Brain microvascular endothelial cell (primary cell): ENCODE results near the gene ZBTB20.

Experiments
- DNase-seq: peaks from one replicate; pipeline ENCODE4 v3.0.0-alpha.2; 2020
- H3K27ac ChIP-seq: fragments of 250-450 bp; sonication (Bioruptor Pico); 2 replicates; pipeline ENCODE4 v1.5.1; 2020; ENCODE audit warnings: mild to moderate bottlenecking, moderate library complexity
- H3K27me3 ChIP-seq: fragments of 250-450 bp; sonication (Bioruptor Pico); replicated peaks from 2 replicates; pipeline ENCODE4 v1.5.1; 2020; ENCODE audit warnings: mild to moderate bottlenecking
- H3K36me3 ChIP-seq: fragments of 250-450 bp; sonication (Bioruptor Pico); replicated peaks from 2 replicates; pipeline ENCODE4 v1.5.1; 2020; ENCODE audit warnings: mild to moderate bottlenecking
- H3K4me3 ChIP-seq: 2 replicates; pipeline ENCODE4 v1.5.1; 2011; ENCODE audit warnings: low read depth, mild to moderate bottlenecking, control low read depth, low read length, moderate library complexity
- in situ Hi-C: cut with HindIII; loops from 2 replicates; pipeline ENCODE4 v1.10.0; 2017; ENCODE audit warnings: low sequenced_read_pairs, low pct_ligation_motif_present
- TF ChIP-seq, protein P1 (sequence below): IDR thresholded peaks from 2 replicates; pipeline ENCODE4 v1.5.1; 2011; ENCODE audit warnings: low read depth, mild to moderate bottlenecking, moderate library complexity, low read length, control low read depth, inconsistent platforms; ENCODE audit errors: missing control alignments

ZBTB20 gene

DNA sequence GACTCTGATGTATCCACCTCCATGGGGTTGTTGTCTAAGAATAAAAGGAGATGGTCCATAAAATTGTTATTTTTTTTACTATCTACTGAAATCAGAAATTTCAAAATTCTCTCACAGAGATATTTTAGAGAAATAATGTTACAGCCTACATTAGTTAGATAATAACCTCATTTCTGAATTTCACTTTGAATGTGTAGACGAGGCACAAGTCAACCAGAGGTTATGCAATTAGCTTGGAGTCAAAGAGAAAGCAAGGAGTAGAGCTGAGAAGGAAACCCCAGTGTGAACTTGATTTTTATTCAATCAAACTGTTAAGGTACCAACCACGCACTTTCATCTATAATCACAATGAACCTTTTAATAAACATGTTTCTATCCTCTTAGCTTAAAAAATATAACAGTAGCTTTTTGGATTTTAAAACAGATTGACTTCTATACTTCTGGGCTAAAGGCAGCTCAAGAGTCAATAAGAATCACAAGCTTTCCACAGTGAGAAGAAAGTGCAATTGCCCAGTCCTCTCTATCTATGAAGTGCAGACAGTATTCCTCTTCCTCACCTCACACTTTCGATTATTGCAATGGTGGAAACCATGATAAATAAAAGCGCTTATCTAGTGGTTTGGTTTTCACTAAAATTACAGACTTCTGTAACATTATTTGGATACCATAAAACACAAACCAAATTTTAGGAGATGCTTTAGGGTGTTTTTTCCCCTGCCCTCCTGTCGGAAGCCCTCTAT is 403.2 kb downstream of the ZBTB20 start:
- TF ChIP-seq, protein P1, sequence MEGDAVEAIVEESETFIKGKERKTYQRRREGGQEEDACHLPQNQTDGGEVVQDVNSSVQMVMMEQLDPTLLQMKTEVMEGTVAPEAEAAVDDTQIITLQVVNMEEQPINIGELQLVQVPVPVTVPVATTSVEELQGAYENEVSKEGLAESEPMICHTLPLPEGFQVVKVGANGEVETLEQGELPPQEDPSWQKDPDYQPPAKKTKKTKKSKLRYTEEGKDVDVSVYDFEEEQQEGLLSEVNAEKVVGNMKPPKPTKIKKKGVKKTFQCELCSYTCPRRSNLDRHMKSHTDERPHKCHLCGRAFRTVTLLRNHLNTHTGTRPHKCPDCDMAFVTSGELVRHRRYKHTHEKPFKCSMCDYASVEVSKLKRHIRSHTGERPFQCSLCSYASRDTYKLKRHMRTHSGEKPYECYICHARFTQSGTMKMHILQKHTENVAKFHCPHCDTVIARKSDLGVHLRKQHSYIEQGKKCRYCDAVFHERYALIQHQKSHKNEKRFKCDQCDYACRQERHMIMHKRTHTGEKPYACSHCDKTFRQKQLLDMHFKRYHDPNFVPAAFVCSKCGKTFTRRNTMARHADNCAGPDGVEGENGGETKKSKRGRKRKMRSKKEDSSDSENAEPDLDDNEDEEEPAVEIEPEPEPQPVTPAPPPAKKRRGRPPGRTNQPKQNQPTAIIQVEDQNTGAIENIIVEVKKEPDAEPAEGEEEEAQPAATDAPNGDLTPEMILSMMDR = no peak
- H3K27ac ChIP-seq = no peak overlapping the region
- H3K4me3 ChIP-seq = no peak overlapping the region
- in situ Hi-C loops = no loop called here
- no peaks in the 10 kb centered on the region for H3K36me3 ChIP-seq
- no peak for DNase-seq
- no peaks in the 10 kb centered on the region for H3K27me3 ChIP-seq

DNA sequence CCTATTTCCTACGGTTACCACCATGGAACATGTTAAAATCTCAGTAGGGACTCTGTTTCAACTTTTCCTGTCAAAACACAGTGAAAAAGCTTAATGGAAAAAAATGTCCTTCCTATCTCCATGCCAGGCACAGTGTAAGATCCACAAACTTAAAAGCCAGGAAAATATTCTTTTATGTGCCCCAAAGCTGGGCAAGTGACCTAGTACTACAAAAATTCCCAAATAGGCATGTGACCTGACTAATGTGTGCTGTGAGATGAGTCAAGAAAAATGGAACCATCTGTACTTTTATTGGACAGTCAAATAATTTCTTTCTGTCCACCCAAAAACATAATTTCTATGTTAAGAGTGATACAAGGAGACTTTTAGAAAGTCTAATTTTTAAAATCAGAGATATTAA is 406.0 kb downstream of the ZBTB20 start:
- no peak for DNase-seq
- TF ChIP-seq, protein P1 = no peak
- H3K27me3 ChIP-seq = no peaks in the 10 kb centered on the region
- H3K4me3 ChIP-seq = no peak overlapping the region
- H3K27ac ChIP-seq = no peak overlapping the region
- in situ Hi-C loops = no loop called here
- H3K36me3 ChIP-seq = no peaks in the 10 kb centered on the region

DNA sequence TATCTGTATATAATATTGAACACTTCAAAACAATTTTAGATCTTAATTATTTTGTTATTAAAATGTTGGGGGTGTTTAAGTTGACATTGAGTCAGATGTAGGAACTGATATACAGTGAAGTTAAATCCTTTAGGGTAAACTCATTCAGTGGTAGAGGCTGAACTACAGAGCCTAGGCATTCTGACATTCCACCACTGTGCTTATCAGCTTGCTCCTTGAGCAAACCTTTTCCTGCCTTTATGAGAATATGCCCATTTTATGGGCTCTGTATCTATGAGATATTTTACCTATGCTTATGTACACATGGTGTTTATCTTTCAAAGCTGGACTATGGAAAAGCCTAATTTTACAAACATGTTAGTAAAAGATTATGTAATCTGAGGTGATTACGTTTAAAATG is 407.5 kb downstream of the ZBTB20 start:
- no peaks in the 10 kb centered on the region for H3K27me3 ChIP-seq
- no peak for DNase-seq
- TF ChIP-seq, protein P1 = no peak
- no peak overlapping the region for H3K4me3 ChIP-seq
- in situ Hi-C loops = no loop called here
- H3K27ac ChIP-seq = no peak overlapping the region
- no peaks in the 10 kb centered on the region for H3K36me3 ChIP-seq

DNA sequence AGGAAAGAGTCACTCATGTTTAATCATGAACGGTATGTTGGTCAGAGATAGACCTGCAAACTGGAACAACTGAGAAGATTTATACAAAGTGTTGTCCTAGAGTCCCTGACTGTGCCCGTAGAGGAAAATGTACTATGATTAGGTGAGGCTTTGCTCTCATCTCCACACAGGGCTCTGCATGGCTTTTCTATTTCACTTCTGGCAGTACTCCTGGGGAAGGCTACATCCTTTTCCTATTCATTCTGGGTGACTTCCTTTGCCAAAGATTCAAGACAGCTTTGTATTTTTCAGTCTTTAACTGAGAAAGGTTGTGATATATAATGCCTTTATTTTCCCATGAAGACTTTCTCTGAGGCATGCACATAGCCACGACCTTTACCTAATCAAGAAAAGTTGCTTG is 414.7 kb downstream of the ZBTB20 start:
- Histone ChIP-seq H3K27me3 (no peaks in the 10 kb centered on the region), H3K4me3 (no peak overlapping the region), H3K27ac (no peak overlapping the region), H3K36me3 (no peaks in the 10 kb centered on the region)
- TF ChIP-seq, protein P1 = no peak
- in situ Hi-C loops = no loop called here
- no peak for DNase-seq

DNA sequence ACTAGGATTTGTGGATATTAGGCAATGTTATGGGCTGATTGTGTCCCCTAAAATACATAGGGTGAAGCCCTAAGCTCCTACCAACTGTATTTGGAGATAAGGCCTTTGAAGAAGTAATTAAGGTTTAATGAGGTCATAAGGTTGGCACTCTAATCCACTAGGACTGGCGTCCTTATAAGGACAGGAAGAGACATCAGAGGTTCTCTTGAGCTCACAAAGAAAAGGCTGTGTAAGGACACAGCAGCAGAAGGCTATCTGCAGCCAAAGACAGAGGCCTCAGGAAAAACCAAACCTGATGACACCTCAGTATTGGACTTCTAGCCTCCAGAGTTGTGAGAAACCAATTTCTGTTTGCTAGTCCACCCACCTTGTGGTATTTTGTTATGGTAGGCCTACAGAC is 416.7 kb downstream of the ZBTB20 start:
- Histone ChIP-seq H3K36me3 (no peaks in the 10 kb centered on the region), H3K27me3 (no peaks in the 10 kb centered on the region), H3K4me3 (no peak overlapping the region), H3K27ac (no peak overlapping the region)
- TF ChIP-seq, protein P1 = no peak
- no peak for DNase-seq
- in situ Hi-C loops = no loop called here

DNA sequence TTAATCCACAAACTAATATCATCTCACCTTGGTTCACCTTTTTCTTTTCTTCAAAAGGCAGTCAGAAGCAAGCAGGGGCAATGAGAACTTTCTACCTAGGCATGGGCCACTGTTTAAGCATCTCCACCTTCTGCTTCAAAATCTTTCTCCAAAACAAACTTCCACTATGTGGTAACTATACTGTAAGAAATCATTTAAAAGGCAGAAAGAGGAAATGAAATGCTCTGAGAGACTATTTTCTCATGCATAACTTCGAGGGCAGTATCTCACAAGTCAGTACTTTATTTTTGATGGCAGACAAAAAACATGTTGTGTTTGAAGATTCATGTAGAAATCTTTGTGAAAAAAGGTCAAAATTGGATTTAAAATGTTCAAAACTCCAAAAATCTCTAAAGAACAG is 419.7 kb downstream of the ZBTB20 start:
- no peak for DNase-seq
- TF ChIP-seq, protein P1 = no peak
- Histone ChIP-seq H3K27me3 (no peaks in the 10 kb centered on the region), H3K27ac (no peak overlapping the region), H3K36me3 (no peaks in the 10 kb centered on the region), H3K4me3 (no peak overlapping the region)
- in situ Hi-C loops = no loop called here
